NCI-H1930 (cell line): Measurements from ENCODE around the gene HOXA4.

Experiments
- DNase-seq, 2 experiments: peaks; one replicate each; lab custom pipeline; 2025; lab: John Stamatoyannopoulos, UW

HOXA4 gene

GRCh38 chr7:27116962-27117886 is 13.3 kb downstream of the HOXA4 start:
- DNase-seq: no peak

DNA sequence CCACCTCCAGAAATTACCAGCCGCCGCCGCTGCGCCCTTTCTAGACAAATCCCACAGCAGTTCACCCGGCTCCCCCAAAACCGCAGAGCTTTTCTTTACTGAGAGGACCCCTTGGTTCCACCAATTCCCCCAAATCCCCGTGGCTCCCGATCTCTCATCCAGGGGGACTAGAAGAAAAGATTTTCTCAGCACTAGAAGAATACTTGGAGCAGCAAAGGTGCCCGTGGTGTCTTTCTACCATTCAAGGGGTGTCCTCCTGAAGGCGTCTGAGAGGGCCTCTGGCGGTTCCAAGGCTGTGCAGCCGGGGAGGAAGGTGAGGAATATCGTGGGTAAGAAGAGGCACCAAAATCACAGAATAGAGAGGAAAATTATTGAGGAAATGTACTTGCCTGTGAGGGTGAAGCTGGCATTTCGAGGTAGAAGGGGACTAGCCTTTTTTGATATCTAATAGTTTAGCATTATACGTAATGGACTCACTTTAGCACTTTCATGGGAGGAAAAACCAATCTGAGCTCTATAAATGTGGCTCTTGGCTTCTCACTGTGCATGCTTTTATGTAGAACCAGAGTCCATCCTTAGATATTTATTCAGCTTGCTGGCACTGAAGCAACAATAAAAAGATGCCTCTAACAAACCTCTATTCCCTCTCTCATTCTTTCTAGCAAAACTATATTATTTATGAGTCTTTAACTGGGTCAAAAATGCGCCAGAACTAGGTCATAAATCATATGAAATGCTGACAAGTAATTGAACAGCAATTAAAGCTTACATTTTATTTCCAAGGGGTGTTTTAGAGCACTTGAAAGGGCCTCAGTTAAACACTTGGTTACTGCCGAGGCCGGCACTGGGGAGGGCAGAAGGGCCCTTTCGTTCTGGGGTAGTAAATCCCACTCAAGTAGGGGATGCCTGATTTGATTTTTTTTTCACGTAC is 14.3 kb downstream of the HOXA4 start:
- no peak for DNase-seq

DNA sequence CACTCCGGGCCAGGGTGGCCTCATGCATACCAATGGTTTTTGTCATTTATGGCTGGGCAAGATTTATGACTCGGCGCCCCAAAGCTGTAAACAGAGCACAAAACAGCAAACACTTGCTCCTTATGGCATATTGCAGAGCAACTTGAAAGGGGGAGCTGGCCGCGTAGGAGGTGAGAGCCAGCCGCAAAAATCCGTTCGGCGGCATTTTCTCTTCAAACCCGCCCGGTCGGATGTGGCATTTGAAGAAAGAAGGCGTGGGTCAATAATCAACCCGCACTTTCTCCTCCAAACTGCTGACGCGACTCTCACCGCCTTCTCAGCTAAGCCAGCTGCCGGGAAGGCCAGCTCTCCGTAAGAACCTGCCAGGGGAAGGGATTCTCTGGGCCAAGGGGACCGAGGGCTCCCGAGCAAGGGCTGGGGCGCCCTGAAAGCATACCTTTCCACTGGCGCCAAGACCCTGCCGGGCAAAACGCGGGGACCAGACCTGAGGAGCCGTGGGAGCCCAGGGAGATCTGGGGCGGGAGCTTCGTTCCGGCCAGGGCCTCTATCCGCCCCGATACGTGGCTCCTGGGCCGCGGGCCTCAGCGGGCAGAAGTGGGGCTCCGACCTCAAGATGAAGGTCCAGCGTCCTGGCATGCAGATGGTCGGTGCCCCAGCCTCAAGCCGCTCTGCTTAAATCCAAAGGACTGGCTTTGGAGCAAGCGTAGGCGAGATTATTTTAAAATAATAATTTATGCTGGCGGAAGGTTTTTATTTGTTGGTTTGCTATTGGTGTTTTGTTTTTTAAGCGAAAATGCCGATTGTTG is 15.1 kb downstream of the HOXA4 start:
- DNase-seq: no peak

DNA sequence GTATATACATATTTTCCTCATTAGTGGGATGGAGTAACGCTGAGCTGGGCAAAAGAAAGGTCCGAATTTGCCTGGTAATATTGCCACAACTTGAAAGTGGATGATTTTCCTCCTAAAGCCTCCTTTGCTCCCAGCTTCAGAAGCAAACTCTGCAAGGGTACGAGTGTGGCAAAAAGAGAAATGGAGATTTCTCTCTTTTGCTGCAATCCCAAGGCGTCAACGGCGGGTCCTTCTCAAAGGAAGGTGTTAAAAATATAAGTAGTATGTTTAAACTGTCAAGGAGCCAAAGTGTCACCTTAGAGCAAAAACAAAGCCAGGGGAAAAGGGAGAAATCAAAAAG is 15.7 kb downstream of the HOXA4 start:
- DNase-seq: no peak

DNA sequence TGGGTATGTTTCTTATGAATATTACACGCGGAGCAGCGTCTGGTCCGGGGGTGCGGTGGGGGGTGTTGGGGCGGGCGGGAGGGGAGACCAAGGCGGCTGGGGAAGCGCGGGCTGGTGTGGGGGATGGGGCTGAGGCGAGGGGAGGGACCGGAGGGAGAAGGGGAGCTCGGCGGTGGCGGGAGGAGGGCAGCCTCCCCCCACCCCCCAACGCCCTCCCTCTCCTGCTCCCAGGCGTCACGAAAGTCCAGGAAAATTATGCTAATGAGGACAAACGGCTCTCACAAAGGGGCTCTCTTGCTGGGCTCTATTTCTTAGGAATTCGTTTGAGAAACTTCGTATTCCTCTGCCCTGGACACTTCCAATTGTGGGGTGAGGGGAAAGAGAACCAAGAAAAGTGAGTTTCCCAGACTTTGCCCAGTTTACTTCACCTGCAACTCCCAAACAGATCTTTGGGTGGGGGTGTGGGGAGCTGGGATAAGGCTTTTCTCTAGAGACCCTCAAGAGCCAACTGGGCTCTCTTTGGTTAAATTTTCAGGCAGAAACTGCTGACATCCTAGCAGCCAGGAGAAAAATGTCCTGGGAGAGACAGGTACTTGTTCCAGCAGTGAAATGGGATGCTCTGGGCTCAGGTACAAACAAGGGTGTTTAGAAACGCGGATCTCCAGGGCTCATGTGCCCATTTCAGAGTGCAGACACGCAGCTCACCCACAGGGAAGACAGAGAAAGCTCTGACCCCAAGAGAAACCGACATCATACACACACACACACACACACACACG is 16.4 kb downstream of the HOXA4 start:
- DNase-seq: no peak

- no peak for DNase-seq
Measured at GRCh38 chr7:27112955-27113949, 17.3 kb downstream of the HOXA4 start.

- no peak for DNase-seq
Measured at GRCh38 chr7:27112361-27112760, 18.2 kb downstream of the HOXA4 start.

DNA sequence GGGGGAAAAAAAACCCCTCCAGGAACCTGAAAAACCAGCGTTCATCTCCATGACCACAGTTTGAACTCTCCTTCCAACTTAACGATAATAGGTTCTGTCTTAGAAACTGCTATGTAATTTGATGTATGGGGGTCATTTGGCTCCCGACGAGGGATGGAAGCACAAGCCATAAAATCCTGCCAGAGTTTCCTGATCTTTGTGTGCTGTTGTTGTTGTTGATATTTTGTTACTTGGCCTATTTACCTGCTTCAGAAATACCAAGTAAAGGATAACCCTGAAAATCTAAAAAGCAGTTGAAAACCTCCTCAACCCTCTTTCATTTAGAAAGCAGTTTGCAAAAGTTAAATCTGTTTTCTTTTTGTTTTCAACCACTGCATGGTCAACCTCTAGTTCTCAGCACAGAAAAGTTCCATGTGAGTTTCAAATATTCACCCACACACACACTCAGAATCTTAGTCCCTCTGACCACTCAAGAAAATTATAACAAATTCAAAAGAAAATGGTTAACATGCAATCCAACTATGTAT is 18.7 kb downstream of the HOXA4 start:
- no peak for DNase-seq

DNA sequence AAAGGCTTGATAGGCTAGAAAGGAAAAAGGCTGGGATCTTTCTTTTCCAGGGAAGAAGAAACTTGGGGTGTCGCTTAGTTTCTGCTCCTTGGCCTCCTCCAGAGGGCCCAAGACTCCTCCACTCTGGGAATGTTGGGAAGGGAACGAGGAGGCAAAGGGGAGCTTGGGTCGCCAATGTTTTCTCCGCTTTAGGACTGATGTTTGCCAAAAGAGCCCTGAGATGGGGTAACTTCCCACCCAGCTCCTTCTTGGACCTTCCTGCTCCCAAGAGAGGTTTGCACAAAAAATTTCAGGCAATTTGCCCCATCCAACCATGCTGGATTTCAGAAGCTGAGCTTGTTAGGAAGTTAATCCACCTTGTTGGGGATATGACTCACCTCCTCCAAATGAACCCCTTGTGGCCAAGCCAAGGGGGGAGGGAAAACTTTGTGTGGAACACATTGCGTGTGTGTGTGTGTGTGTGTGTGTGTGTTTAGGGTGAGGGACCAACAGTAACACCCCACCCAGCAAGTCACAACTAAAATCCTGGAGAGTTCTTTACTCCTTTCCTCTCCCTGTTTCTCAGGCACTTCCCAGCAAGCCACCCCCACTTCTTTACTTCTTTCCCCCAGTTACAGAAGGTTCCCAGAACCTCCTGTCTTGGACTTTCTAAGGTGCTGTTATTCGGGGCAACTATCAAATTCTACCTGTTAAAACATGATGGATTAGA is 19.4 kb downstream of the HOXA4 start:
- DNase-seq: no peak

GRCh38 chr7:27110186-27111031 is 20.1 kb downstream of the HOXA4 start:
- DNase-seq: no peak

- no peak for DNase-seq
Measured at GRCh38 chr7:27109466-27110185, 20.9 kb downstream of the HOXA4 start.

DNA sequence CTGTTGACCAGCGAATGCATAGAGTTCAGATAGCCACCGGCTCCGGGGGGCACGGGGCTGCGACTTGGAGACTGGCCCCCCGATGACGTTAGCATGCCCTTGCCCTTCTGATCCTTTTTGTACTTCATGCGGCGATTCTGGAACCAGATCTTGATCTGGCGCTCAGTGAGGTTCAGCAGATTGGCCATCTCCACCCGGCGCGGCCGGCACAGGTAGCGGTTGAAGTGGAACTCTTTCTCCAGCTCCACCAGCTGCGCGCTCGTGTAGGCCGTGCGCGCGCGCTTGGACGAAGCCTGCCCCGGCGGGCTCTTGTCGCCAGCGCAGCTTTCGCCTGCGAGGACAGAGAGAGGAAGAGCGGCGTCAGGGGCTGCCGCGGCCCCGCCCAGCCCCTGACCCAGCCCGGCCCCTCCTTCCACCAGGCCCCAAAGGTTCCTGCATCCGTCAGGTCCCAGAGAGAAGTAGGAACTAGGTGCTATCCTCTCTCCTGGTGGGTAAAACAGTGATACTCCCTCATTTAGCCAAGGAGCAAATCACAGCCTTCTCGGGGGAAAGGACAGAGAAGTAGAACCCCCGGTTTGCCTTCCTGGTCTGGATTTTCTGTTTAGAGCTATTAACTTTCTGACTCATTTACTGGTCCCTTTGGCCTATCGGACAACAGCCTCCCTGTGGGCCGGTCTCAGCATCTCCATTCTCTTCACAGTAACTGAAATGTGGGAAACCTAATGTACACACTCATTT is 22.0 kb downstream of the HOXA4 start:
- DNase-seq: no peak

GRCh38 chr7:27107391-27108381 is 22.9 kb downstream of the HOXA4 start:
- no peak for DNase-seq

DNA sequence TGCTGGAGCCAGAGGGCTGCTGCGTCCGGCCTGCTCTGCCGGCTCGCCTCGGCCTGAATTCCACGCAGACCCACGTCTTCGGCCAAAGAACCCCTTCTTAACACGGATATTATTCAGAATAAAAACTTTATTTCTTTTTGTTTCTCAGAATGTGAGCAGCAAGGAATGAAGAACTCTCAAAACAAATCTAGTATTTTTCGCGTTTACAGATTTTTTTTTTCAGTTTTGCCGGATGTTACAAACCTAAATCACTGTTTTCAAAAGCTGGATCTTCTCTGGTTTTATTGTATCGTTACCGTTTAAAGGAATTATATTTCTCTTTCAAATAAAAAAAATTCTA is 23.7 kb downstream of the HOXA4 start:
- no peak for DNase-seq

- DNase-seq: no peak
Measured at GRCh38 chr7:27106181-27106900, 24.2 kb downstream of the HOXA4 start.
